ENCODE measurements around the gene AARS2.

Gene AARS2

GRCh38 chr6:44303842-44304241 lies 9.3 kb downstream of the AARS2 start:
- no peak overlapping the region for H2BK120ac ChIP-seq (ENCODE audit: low read depth, low read length)
- no peak for DNase-seq
- H3K36me3 ChIP-seq (ENCODE audit: control insufficient read depth, insufficient read depth, low read length): peaks cover 24% of the 10 kb centered on the region
- H3K18ac ChIP-seq (ENCODE audit: low read length): no peak overlapping the region
- H4K5ac ChIP-seq (ENCODE audit: low read length): no peak overlapping the region
- H3K4me2 ChIP-seq (ENCODE audit: low read length): no peak overlapping the region
- H3K27me3 ChIP-seq (ENCODE audit: insufficient read depth, low read length, poor library complexity): no peaks in the 10 kb centered on the region
- no peak overlapping the region for H3K4me3 ChIP-seq (ENCODE audit: low read length)
- H4K8ac ChIP-seq (ENCODE audit: low read depth, low read length): no peak overlapping the region
- H2BK5ac ChIP-seq (ENCODE audit: low read length): no peak overlapping the region
- H2AK5ac ChIP-seq (ENCODE audit: low read length): no peak overlapping the region
- WGBS (ENCODE audit: extremely low coverage, insufficient coverage, low lambda C conversion rate): no CpG with 5 or more reads among the region's 6 CpGs
- H3K4me1 ChIP-seq (ENCODE audit: control insufficient read depth, low read depth, low read length): peaks cover 2% of the 10 kb centered on the region
- H3K79me1 ChIP-seq (ENCODE audit: low read length): no peaks in the 10 kb centered on the region
- no peak overlapping the region for H3K27ac ChIP-seq (ENCODE audit: low read depth, low read length)
- H3K79me2 ChIP-seq (ENCODE audit: control insufficient read depth, insufficient read depth, low read length): no peaks in the 10 kb centered on the region
- H3K9ac ChIP-seq (ENCODE audit: low read length): no peak overlapping the region
- no peak overlapping the region for H3K56ac ChIP-seq (ENCODE audit: low read length)
- no peak overlapping the region for H2BK15ac ChIP-seq (replicated peaks; ENCODE audit: low read depth)
- no peak overlapping the region for H3K23ac ChIP-seq (ENCODE audit: low read length)
- H3K4ac ChIP-seq (ENCODE audit: low read depth, low read length): no peak overlapping the region

- H3K36me3 ChIP-seq (ENCODE audit: control insufficient read depth, insufficient read depth, low read length): peaks cover 24% of the 10 kb centered on the region
These were observed 10.3 kb downstream of the AARS2 start for GRCh38 chr6:44302856-44303255.

GRCh38 chr6:44301782-44302564 lies 11.2 kb downstream of the AARS2 start:
- no CpG with 5 or more reads among the region's 14 CpGs for WGBS (ENCODE audit: extremely low coverage, insufficient coverage, low lambda C conversion rate)

More at GRCh38 chr6:44302856-44303255, 10.3 kb downstream of the AARS2 start:
- H2AK5ac ChIP-seq (ENCODE audit: low read length): no peak overlapping the region
- no peaks in the 10 kb centered on the region for H3K79me1 ChIP-seq (ENCODE audit: low read length)
- no peak overlapping the region for H3K56ac ChIP-seq (ENCODE audit: low read length)
- no peak overlapping the region for H3K4ac ChIP-seq (ENCODE audit: low read depth, low read length)
- H2BK120ac ChIP-seq (ENCODE audit: low read depth, low read length): no peak overlapping the region
- H4K5ac ChIP-seq (ENCODE audit: low read length): no peak overlapping the region
- no peaks in the 10 kb centered on the region for H3K27me3 ChIP-seq (ENCODE audit: insufficient read depth, low read length, poor library complexity)
- H4K8ac ChIP-seq (ENCODE audit: low read depth, low read length): no peak overlapping the region
- no peaks in the 10 kb centered on the region for H3K79me2 ChIP-seq (ENCODE audit: control insufficient read depth, insufficient read depth, low read length)
- no peak overlapping the region for H3K18ac ChIP-seq (ENCODE audit: low read length)
- no peak for DNase-seq
- no peak overlapping the region for H3K4me3 ChIP-seq (ENCODE audit: low read length)
- no peak overlapping the region for H3K27ac ChIP-seq (ENCODE audit: low read depth, low read length)
- H3K4me1 ChIP-seq (ENCODE audit: control insufficient read depth, low read depth, low read length): peaks cover 2% of the 10 kb centered on the region
- H2BK15ac ChIP-seq (replicated peaks; ENCODE audit: low read depth): no peak overlapping the region
- H2BK5ac ChIP-seq (ENCODE audit: low read length): no peak overlapping the region
- WGBS (ENCODE audit: extremely low coverage, insufficient coverage, low lambda C conversion rate): no CpG with 5 or more reads among the region's 12 CpGs
- no peak overlapping the region for H3K9ac ChIP-seq (ENCODE audit: low read length)
- H3K4me2 ChIP-seq (ENCODE audit: low read length): no peak overlapping the region
- H3K23ac ChIP-seq (ENCODE audit: low read length): no peak overlapping the region

GRCh38 chr6:44301106-44301505 lies 12.0 kb downstream of the AARS2 start:
- Histone ChIP-seq H3K56ac (ENCODE audit: low read length) (no peak overlapping the region), H3K18ac (ENCODE audit: low read length) (no peak overlapping the region), H2BK120ac (ENCODE audit: low read depth, low read length) (no peak overlapping the region), H2AK5ac (ENCODE audit: low read length) (no peak overlapping the region), H3K79me1 (ENCODE audit: low read length) (no peaks in the 10 kb centered on the region), H3K27ac (ENCODE audit: low read depth, low read length) (no peak overlapping the region), H3K9ac (ENCODE audit: low read length) (no peak overlapping the region), H4K8ac (ENCODE audit: low read depth, low read length) (no peak overlapping the region), H2BK5ac (ENCODE audit: low read length) (no peak overlapping the region), H3K4me2 (ENCODE audit: low read length) (no peak overlapping the region), H2BK15ac (replicated peaks; ENCODE audit: low read depth) (no peak overlapping the region), H3K4me3 (ENCODE audit: low read length) (no peak overlapping the region), H4K5ac (ENCODE audit: low read length) (no peak overlapping the region), H3K79me2 (ENCODE audit: control insufficient read depth, insufficient read depth, low read length) (no peaks in the 10 kb centered on the region), H3K4ac (ENCODE audit: low read depth, low read length) (no peak overlapping the region), H3K36me3 (ENCODE audit: control insufficient read depth, insufficient read depth, low read length) (peaks cover 24% of the 10 kb centered on the region), H3K27me3 (ENCODE audit: insufficient read depth, low read length, poor library complexity) (peaks cover 4% of the 10 kb centered on the region), H3K23ac (ENCODE audit: low read length) (no peak overlapping the region), H3K4me1 (ENCODE audit: control insufficient read depth, low read depth, low read length) (peaks cover 2% of the 10 kb centered on the region)
- WGBS (ENCODE audit: extremely low coverage, insufficient coverage, low lambda C conversion rate): no CpG with 5 or more reads among the region's 8 CpGs
- DNase-seq: no peak

More at GRCh38 chr6:44301782-44302564, 11.2 kb downstream of the AARS2 start:
- Histone ChIP-seq H4K5ac (ENCODE audit: low read length) (no peak overlapping the region), H2BK120ac (ENCODE audit: low read depth, low read length) (no peak overlapping the region), H3K79me2 (ENCODE audit: control insufficient read depth, insufficient read depth, low read length) (no peaks in the 10 kb centered on the region), H3K79me1 (ENCODE audit: low read length) (no peaks in the 10 kb centered on the region), H2BK5ac (ENCODE audit: low read length) (no peak overlapping the region), H2AK5ac (ENCODE audit: low read length) (no peak overlapping the region), H3K4ac (ENCODE audit: low read depth, low read length) (no peak overlapping the region), H4K8ac (ENCODE audit: low read depth, low read length) (no peak overlapping the region), H3K4me3 (ENCODE audit: low read length) (no peak overlapping the region), H3K56ac (ENCODE audit: low read length) (no peak overlapping the region), H2BK15ac (replicated peaks; ENCODE audit: low read depth) (no peak overlapping the region), H3K9ac (ENCODE audit: low read length) (no peak overlapping the region), H3K27ac (ENCODE audit: low read depth, low read length) (no peak overlapping the region), H3K18ac (ENCODE audit: low read length) (no peak overlapping the region), H3K27me3 (ENCODE audit: insufficient read depth, low read length, poor library complexity) (no peaks in the 10 kb centered on the region), H3K36me3 (ENCODE audit: control insufficient read depth, insufficient read depth, low read length) (peaks cover 24% of the 10 kb centered on the region), H3K23ac (ENCODE audit: low read length) (no peak overlapping the region), H3K4me1 (ENCODE audit: control insufficient read depth, low read depth, low read length) (peaks cover 2% of the 10 kb centered on the region), H3K4me2 (ENCODE audit: low read length) (no peak overlapping the region)
- no peak for DNase-seq

GRCh38 chr6:44300292-44300823 lies 12.8 kb downstream of the AARS2 start:
- no peak overlapping the region for H3K4ac ChIP-seq (ENCODE audit: low read depth, low read length)
- H3K4me2 ChIP-seq (ENCODE audit: low read length): no peak overlapping the region
- H3K18ac ChIP-seq (ENCODE audit: low read length): no peak overlapping the region
- no peak overlapping the region for H3K27ac ChIP-seq (ENCODE audit: low read depth, low read length)
- no peak overlapping the region for H2BK120ac ChIP-seq (ENCODE audit: low read depth, low read length)
- H3K79me1 ChIP-seq (ENCODE audit: low read length): no peaks in the 10 kb centered on the region
- H3K4me1 ChIP-seq (ENCODE audit: control insufficient read depth, low read depth, low read length): peaks cover 2% of the 10 kb centered on the region
- no peak overlapping the region for H3K23ac ChIP-seq (ENCODE audit: low read length)
- no peak overlapping the region for H4K5ac ChIP-seq (ENCODE audit: low read length)
- no peak overlapping the region for H2BK15ac ChIP-seq (replicated peaks; ENCODE audit: low read depth)
- no peak overlapping the region for H3K4me3 ChIP-seq (ENCODE audit: low read length)
- H3K56ac ChIP-seq (ENCODE audit: low read length): no peak overlapping the region
- peaks cover 5% of the 10 kb centered on the region for H3K27me3 ChIP-seq (ENCODE audit: insufficient read depth, low read length, poor library complexity)
- no peaks in the 10 kb centered on the region for H3K79me2 ChIP-seq (ENCODE audit: control insufficient read depth, insufficient read depth, low read length)
- WGBS (ENCODE audit: extremely low coverage, insufficient coverage, low lambda C conversion rate): no CpG with 5 or more reads among the region's 7 CpGs
- H3K9ac ChIP-seq (ENCODE audit: low read length): no peak overlapping the region
- no peak overlapping the region for H2BK5ac ChIP-seq (ENCODE audit: low read length)
- no peak overlapping the region for H2AK5ac ChIP-seq (ENCODE audit: low read length)
- peaks cover 24% of the 10 kb centered on the region for H3K36me3 ChIP-seq (ENCODE audit: control insufficient read depth, insufficient read depth, low read length)
- no peak for DNase-seq
- no peak overlapping the region for H4K8ac ChIP-seq (ENCODE audit: low read depth, low read length)
